B cell (primary cell): Measurements from ENCODE around the gene MTHFR.

Experiments
- EZH2 ChIP-seq: IDR thresholded peaks from 2 replicates; pipeline ENCODE4 v1.6.1; 2012; ENCODE audit warnings: borderline replicate concordance, low read depth, mild to moderate bottlenecking, moderate library complexity, low read length; ENCODE audit not compliant: insufficient read depth, poor library complexity, severe bottlenecking
- TF ChIP-seq, protein P1 (sequence below): fragments of 200-600 bp; IDR thresholded peaks from one replicate; pipeline ENCODE4 v1.8.0; 2022; ENCODE audit warnings: antibody characterized with exemption, mild to moderate bottlenecking

DNA sequence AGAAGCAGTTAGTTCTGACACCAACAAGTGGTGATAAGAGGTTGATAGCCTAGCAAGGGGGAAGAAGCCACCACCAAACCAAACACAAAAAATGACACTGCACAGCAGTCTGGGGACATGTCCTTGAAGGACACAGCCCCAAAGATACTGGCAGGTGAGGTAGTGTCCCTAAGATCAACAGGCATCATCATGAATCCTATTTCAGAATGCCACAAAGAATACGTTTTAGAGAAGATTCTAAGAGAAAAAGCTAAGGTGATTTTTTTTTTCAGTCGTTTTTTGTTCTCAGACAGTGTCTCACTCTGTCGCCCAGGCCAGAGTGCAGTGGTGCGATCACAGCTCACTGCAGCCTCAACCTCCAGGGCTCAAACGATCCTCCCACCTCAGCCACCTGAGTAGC lies 19.6 kb downstream of the MTHFR start:
- TF ChIP-seq, protein P1, sequence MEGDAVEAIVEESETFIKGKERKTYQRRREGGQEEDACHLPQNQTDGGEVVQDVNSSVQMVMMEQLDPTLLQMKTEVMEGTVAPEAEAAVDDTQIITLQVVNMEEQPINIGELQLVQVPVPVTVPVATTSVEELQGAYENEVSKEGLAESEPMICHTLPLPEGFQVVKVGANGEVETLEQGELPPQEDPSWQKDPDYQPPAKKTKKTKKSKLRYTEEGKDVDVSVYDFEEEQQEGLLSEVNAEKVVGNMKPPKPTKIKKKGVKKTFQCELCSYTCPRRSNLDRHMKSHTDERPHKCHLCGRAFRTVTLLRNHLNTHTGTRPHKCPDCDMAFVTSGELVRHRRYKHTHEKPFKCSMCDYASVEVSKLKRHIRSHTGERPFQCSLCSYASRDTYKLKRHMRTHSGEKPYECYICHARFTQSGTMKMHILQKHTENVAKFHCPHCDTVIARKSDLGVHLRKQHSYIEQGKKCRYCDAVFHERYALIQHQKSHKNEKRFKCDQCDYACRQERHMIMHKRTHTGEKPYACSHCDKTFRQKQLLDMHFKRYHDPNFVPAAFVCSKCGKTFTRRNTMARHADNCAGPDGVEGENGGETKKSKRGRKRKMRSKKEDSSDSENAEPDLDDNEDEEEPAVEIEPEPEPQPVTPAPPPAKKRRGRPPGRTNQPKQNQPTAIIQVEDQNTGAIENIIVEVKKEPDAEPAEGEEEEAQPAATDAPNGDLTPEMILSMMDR = no peak
- no peak for TF ChIP-seq EZH2
